SK-N-SH treated with all-trans-retinoic acid at 6 μM for 48 hours (cell line): Measurements from ENCODE around the gene SLC13A4.
A peak's percentile ranks its signal among the peaks of the same experiment; 100 is the strongest.

Source experiments
- ATAC-seq: fragments of 200-7000 bp; cut with Tn5 transposase; 3 replicates; pipeline ENCODE4 v1.9.1; 2020; ENCODE audit warnings: mild to moderate bottlenecking, moderate library complexity
- ARNTL ChIP-seq: fragments of 450-650 bp; formaldehyde crosslinking; IDR thresholded peaks from 2 replicates; pipeline ENCODE4 v1.5.0; 2020; ENCODE audit warnings: low read depth, mild to moderate bottlenecking, moderate library complexity, borderline replicate concordance
- BACH2 ChIP-seq: fragments of 250-450 bp; sonication (Bioruptor Pico); IDR thresholded peaks from 2 replicates; pipeline ENCODE4 v1.9.0; 2021; ENCODE audit warnings: mild to moderate bottlenecking, borderline replicate concordance
- CSDC2 ChIP-seq: fragments of 250-450 bp; sonication (Bioruptor Pico); IDR thresholded peaks from 2 replicates; pipeline ENCODE4 v1.5.0; 2020; ENCODE audit warnings: mild to moderate bottlenecking, moderate library complexity
- ESRRG ChIP-seq: fragments of 250-450 bp; sonication (Bioruptor Pico); IDR thresholded peaks from 2 replicates; pipeline ENCODE4 v1.6.1; 2021; ENCODE audit warnings: mild to moderate bottlenecking
- GLIS3 ChIP-seq: fragments of 250-450 bp; sonication (Bioruptor Pico); IDR thresholded peaks from 2 replicates; pipeline ENCODE4 v1.5.0; 2020; ENCODE audit warnings: mild to moderate bottlenecking, moderate library complexity
- ISL1 ChIP-seq: fragments of 250-450 bp; sonication (Bioruptor Pico); IDR thresholded peaks from 2 replicates; pipeline ENCODE4 v2.1.2; 2022; ENCODE audit warnings: mild to moderate bottlenecking, moderate library complexity
- OSR1 ChIP-seq: fragments of 250-450 bp; sonication (Bioruptor Pico); IDR thresholded peaks from 2 replicates; pipeline ENCODE4 v1.8.0; 2022; ENCODE audit warnings: moderate library complexity, mild to moderate bottlenecking, inconsistent platforms
- PPARA ChIP-seq: fragments of 250-450 bp; sonication (Bioruptor Pico); IDR thresholded peaks from 2 replicates; pipeline ENCODE4 v1.5.0; 2020; ENCODE audit warnings: mild to moderate bottlenecking, borderline replicate concordance
- RARB ChIP-seq: fragments of 250-450 bp; sonication (Bioruptor Pico); IDR thresholded peaks from 2 replicates; pipeline ENCODE4 v1.8.0; 2021; ENCODE audit warnings: mild to moderate bottlenecking, moderate library complexity
- SNAI2 ChIP-seq: fragments of 250-450 bp; sonication (Bioruptor Pico); IDR thresholded peaks from 2 replicates; pipeline ENCODE4 v1.5.0; 2020; ENCODE audit warnings: mild to moderate bottlenecking, moderate library complexity
- TOX ChIP-seq: fragments of 250-450 bp; sonication (Bioruptor Pico); IDR thresholded peaks from 2 replicates; pipeline ENCODE4 v1.8.0; 2021; ENCODE audit warnings: mild to moderate bottlenecking, moderate library complexity, borderline replicate concordance
- ZC3H10 ChIP-seq: fragments of 250-450 bp; sonication (Bioruptor Pico); IDR thresholded peaks from 2 replicates; pipeline ENCODE4 v1.5.1; 2021; ENCODE audit warnings: mild to moderate bottlenecking, moderate library complexity
- ZFP3 ChIP-seq: fragments of 250-450 bp; sonication (Bioruptor Pico); IDR thresholded peaks from 2 replicates; pipeline ENCODE4 v1.5.0; 2020; ENCODE audit warnings: mild to moderate bottlenecking, moderate library complexity
- ZFP30 ChIP-seq: fragments of 450-650 bp; formaldehyde crosslinking; IDR thresholded peaks from 2 replicates; pipeline ENCODE4 v1.5.0; 2022; ENCODE audit warnings: mild to moderate bottlenecking, moderate library complexity
- ZNF70 ChIP-seq: fragments of 450-650 bp; formaldehyde crosslinking; IDR thresholded peaks from 2 replicates; pipeline ENCODE4 v1.5.0; 2020; ENCODE audit warnings: mild to moderate bottlenecking, moderate library complexity
- ZNF8 ChIP-seq: fragments of 450-650 bp; formaldehyde crosslinking; IDR thresholded peaks from 2 replicates; pipeline ENCODE4 v1.5.0; 2020; ENCODE audit warnings: mild to moderate bottlenecking, moderate library complexity
- TF ChIP-seq, protein P1 (sequence below): fragments of 250-450 bp; sonication (Bioruptor Pico); IDR thresholded peaks from 2 replicates; pipeline ENCODE4 v1.8.0; 2020; ENCODE audit warnings: mild to moderate bottlenecking, moderate library complexity, borderline replicate concordance
- TF ChIP-seq, protein P2 (sequence below): fragments of 250-450 bp; sonication (Bioruptor Pico); IDR thresholded peaks from 2 replicates; pipeline ENCODE4 v1.5.1; 2021; ENCODE audit warnings: mild to moderate bottlenecking, moderate library complexity
- TF ChIP-seq, protein P3 (sequence below): fragments of 250-450 bp; sonication (Bioruptor Pico); IDR thresholded peaks from 2 replicates; pipeline ENCODE4 v1.5.0; 2020; ENCODE audit warnings: mild to moderate bottlenecking, moderate library complexity
- TF ChIP-seq, protein P4 (sequence below): fragments of 250-450 bp; sonication (Bioruptor Pico); IDR thresholded peaks from 2 replicates; pipeline ENCODE4 v1.8.0; 2021; ENCODE audit warnings: low read depth, mild to moderate bottlenecking, moderate library complexity, borderline replicate concordance

Gene SLC13A4

DNA sequence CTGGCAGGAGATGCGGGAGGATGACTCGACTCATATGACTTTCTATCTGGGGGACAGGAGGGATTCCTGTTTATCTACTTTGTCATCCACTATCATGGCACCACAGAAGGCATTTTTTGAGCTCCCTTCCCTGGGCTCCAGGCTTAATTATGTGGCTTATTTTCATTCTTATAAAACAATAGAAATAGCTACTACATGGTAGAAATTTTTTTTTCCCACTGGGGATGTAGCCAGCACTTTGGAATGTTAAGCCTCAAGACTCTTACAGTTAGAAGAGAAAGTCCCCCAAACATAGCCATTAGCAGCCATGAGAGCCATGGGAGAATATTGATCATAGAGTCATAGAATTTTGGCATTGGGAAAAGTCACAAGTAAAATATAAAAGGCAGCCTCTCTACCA lies 35.3 kb upstream of the SLC13A4 start:
- no peak for TF ChIP-seq GLIS3
- TF ChIP-seq, protein P1, sequence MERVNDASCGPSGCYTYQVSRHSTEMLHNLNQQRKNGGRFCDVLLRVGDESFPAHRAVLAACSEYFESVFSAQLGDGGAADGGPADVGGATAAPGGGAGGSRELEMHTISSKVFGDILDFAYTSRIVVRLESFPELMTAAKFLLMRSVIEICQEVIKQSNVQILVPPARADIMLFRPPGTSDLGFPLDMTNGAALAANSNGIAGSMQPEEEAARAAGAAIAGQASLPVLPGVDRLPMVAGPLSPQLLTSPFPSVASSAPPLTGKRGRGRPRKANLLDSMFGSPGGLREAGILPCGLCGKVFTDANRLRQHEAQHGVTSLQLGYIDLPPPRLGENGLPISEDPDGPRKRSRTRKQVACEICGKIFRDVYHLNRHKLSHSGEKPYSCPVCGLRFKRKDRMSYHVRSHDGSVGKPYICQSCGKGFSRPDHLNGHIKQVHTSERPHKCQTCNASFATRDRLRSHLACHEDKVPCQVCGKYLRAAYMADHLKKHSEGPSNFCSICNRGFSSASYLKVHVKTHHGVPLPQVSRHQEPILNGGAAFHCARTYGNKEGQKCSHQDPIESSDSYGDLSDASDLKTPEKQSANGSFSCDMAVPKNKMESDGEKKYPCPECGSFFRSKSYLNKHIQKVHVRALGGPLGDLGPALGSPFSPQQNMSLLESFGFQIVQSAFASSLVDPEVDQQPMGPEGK (CRISPR knock-in tag) = no peak
- no peak for TF ChIP-seq ZFP30 (CRISPR knock-in tag)
- no peak for TF ChIP-seq ARNTL (CRISPR knock-in tag)
- TF ChIP-seq ZNF8 (CRISPR knock-in tag) = no peak
- no peak for ATAC-seq

DNA sequence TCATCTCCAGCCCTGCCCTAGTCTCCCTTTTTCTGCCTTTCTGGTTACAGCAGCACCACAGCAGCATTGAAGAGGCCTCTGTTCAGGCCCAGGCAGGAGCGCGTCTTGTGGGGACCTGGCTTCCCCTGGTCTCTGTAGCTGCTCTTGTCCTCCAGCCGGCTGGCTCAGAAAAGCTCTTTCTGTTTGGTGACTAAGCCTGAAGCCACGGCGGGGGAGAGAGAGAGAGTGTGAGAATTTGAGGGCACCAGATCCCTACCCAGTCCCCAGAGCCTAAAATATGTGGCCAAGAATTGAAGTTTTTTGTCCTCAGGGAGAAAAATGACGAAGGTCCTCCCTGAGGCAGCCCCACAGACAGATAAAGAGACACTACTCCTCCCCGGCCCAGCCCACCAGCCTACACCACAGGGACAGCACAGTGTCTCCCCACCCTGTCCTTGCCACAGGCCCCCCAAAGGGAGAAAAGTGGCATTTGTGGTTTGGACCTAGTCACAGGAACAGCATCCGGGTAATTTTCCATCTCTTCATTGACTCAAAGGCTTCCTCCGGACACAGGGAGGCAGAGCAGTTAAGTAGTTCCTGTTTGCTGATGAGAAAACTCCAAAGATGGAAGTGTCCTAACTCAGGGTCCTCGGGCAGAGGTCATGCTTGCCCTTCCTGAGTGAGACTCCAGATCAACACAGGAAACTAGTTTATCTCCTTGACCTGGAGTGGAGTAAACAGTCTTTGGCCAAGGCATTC lies 33.9 kb upstream of the SLC13A4 start:
- no peak for TF ChIP-seq ZC3H10
- TF ChIP-seq, protein P2, sequence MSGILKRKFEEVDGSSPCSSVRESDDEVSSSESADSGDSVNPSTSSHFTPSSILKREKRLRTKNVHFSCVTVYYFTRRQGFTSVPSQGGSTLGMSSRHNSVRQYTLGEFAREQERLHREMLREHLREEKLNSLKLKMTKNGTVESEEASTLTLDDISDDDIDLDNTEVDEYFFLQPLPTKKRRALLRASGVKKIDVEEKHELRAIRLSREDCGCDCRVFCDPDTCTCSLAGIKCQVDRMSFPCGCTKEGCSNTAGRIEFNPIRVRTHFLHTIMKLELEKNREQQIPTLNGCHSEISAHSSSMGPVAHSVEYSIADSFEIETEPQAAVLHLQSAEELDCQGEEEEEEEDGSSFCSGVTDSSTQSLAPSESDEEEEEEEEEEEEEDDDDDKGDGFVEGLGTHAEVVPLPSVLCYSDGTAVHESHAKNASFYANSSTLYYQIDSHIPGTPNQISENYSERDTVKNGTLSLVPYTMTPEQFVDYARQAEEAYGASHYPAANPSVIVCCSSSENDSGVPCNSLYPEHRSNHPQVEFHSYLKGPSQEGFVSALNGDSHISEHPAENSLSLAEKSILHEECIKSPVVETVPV = no peak
- no peak for TF ChIP-seq TOX (CRISPR knock-in tag)
- TF ChIP-seq ESRRG (CRISPR knock-in tag) = no peak
- peak; percentile 62 for ATAC-seq

DNA sequence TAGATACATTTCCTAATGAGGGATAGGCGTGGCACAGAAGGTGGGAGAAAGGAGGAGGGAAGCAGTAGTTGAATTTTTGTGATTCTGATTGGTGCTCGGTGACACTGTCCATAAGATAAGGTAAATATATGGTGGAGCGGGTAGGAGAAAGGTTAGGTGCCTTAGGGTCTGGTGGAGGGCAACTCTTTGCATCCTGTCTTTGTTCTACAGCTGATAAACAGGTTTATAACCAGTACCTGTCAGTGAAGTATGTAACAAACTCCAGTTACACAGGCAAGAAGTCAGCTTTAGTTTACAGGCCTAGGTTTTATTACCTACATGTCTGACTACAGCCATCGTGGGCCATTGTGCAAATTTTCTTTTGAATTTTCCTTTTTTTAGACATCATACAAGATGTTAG lies 31.5 kb upstream of the SLC13A4 start:
- no peak for ATAC-seq
- TF ChIP-seq CSDC2 (no peak), ZC3H10 (no peak), BACH2 (CRISPR knock-in tag) (no peak), ZFP3 (CRISPR knock-in tag) (no peak), GLIS3 (no peak), ISL1 (CRISPR knock-in tag) (no peak), ZNF8 (CRISPR knock-in tag) (no peak), PPARA (CRISPR knock-in tag) (no peak), ESRRG (CRISPR knock-in tag) (no peak), ARNTL (CRISPR knock-in tag) (no peak), OSR1 (CRISPR knock-in tag) (no peak), RARB (CRISPR knock-in tag) (no peak), ZFP30 (CRISPR knock-in tag) (no peak), ZNF70 (no peak), SNAI2 (CRISPR knock-in tag) (no peak)
- TF ChIP-seq, protein P2 = no peak
- TF ChIP-seq, protein P1 (CRISPR knock-in tag) = no peak
- TF ChIP-seq, protein P3, sequence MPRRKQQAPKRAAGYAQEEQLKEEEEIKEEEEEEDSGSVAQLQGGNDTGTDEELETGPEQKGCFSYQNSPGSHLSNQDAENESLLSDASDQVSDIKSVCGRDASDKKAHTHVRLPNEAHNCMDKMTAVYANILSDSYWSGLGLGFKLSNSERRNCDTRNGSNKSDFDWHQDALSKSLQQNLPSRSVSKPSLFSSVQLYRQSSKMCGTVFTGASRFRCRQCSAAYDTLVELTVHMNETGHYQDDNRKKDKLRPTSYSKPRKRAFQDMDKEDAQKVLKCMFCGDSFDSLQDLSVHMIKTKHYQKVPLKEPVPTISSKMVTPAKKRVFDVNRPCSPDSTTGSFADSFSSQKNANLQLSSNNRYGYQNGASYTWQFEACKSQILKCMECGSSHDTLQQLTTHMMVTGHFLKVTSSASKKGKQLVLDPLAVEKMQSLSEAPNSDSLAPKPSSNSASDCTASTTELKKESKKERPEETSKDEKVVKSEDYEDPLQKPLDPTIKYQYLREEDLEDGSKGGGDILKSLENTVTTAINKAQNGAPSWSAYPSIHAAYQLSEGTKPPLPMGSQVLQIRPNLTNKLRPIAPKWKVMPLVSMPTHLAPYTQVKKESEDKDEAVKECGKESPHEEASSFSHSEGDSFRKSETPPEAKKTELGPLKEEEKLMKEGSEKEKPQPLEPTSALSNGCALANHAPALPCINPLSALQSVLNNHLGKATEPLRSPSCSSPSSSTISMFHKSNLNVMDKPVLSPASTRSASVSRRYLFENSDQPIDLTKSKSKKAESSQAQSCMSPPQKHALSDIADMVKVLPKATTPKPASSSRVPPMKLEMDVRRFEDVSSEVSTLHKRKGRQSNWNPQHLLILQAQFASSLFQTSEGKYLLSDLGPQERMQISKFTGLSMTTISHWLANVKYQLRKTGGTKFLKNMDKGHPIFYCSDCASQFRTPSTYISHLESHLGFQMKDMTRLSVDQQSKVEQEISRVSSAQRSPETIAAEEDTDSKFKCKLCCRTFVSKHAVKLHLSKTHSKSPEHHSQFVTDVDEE = no peak
- TF ChIP-seq, protein P4, sequence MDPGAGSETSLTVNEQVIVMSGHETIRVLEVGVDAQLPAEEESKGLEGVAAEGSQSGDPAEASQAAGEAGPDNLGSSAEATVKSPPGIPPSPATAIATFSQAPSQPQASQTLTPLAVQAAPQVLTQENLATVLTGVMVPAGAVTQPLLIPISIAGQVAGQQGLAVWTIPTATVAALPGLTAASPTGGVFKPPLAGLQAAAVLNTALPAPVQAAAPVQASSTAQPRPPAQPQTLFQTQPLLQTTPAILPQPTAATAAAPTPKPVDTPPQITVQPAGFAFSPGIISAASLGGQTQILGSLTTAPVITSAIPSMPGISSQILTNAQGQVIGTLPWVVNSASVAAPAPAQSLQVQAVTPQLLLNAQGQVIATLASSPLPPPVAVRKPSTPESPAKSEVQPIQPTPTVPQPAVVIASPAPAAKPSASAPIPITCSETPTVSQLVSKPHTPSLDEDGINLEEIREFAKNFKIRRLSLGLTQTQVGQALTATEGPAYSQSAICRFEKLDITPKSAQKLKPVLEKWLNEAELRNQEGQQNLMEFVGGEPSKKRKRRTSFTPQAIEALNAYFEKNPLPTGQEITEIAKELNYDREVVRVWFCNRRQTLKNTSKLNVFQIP (CRISPR knock-in tag) = no peak
